ENCODE measurements around the gene FBXO3. TPM values are rescaled to one million over a fixed set of nuclear protein-coding genes. Genes with fewer than 3 reads are reported as not detected.
"Not testable (repeated sequence)": the region's sequence is repeated elsewhere in the genome, so short reads cannot be mapped to it uniquely, and the experiment has no call there.

Gene FBXO3
- total and polyA plus RNA-seq, 2 experiments from 2014 or later = 12.5 to 28.4 TPM

- Histone ChIP-seq H3K27ac (ENCODE audit: low read depth) (no peak overlapping the region), H4K20me1 (replicated peaks; ENCODE audit: insufficient read depth) (no peaks in the 10 kb centered on the region), H3K27me3 (ENCODE audit: insufficient read depth) (no peaks in the 10 kb centered on the region), H3K4me3 (no peak overlapping the region), H3K4me2 (no peak overlapping the region), H3K9me2 (ENCODE audit: insufficient read depth) (0 out of 2 replicates have a peak, but pooled peaks cover 5% of the 10 kb centered on the region), H3K79me2 (replicated peaks; ENCODE audit: insufficient read depth) (no peaks in the 10 kb centered on the region), H3K4me1 (ENCODE audit: insufficient read depth) (no peaks in the 10 kb centered on the region), H3K36me3 (ENCODE audit: insufficient read depth) (no peaks in the 10 kb centered on the region), H3F3A (replicated peaks; ENCODE audit: low read depth) (no peaks in the 10 kb centered on the region), H2AFZ (no peak overlapping the region)
- ATAC-seq = no peak
- no peaks in the 10 kb centered on the region for H3K9me3 Mint-ChIP-seq
- peaks cover 4% of the 10 kb centered on the region; the same call in 2 of the 3 replicates for H3K4me1 Mint-ChIP-seq
- no peak overlapping the region for H3K4me3 Mint-ChIP-seq
- H3K27me3 Mint-ChIP-seq (ENCODE audit: insufficient read depth, low read depth, poor library complexity) = peaks cover 4% of the 10 kb centered on the region
- TF ChIP-seq NANOG (IDR thresholded peaks at IDR 0.05; ENCODE audit: borderline replicate concordance) = no peak
- no peak overlapping the region for H3K27ac Mint-ChIP-seq
- no peaks in the 10 kb centered on the region for H3K36me3 Mint-ChIP-seq (ENCODE audit: low read depth)
- DNase-seq (ENCODE audit: low spot score) = no peak
Measured at GRCh38 chr11:33790040-33790439, 15.7 kb upstream of the FBXO3 start.

DNA sequence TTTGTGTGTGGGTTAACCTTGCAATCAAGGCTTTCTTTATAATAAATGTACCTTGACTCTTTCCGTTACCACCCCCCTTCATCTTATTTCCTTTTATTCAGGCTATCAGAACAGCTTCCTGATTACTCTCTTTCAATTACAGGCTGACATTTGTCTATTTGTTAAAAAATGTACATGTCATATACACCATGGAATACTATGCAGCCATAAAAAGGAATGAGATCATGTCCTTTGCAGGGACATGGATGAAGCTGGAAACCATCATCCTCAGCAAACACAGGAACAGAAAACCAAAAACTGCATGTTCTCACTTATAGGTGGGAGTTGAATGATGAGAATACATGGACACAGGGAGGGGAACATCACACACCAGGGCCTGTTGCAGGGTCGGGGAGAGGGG lies 13.8 kb upstream of the FBXO3 start:
- ATAC-seq = not testable (repeated sequence)

DNA sequence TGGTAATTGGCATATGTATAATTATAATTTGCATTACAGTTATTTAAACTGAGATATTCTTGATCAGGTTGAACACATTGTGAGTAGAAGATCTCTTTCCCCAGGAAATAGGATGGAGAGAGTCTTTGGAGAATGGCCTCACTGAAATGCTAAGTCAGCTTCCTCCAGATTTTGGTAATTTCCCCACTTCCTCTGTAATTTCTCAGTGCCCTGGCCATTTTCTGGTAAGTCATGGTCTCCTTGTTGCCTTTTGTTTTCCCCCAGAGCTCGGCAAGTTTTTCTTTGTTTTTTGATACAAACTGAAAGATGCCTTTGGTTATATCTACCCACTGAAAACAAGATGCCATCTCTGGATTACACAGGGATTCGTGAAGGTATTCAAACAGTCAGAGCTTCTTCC lies 12.8 kb upstream of the FBXO3 start:
- Mint-ChIP-seq H3K36me3 (ENCODE audit: low read depth) (no peaks in the 10 kb centered on the region), H3K4me3 (no peak overlapping the region), H3K27me3 (ENCODE audit: insufficient read depth, low read depth, poor library complexity) (peaks cover 2% of the 10 kb centered on the region), H3K9me3 (no peaks in the 10 kb centered on the region), H3K27ac (no peak overlapping the region), H3K4me1 (peaks cover 4% of the 10 kb centered on the region; the same call in 2 of the 3 replicates)
- no peak overlapping the region for H3K4me3 ChIP-seq
- H3K4me2 ChIP-seq = no peak overlapping the region
- ATAC-seq = no peak
- no peak for DNase-seq (ENCODE audit: low spot score)
- no peak overlapping the region for H3K27ac ChIP-seq (ENCODE audit: low read depth)
- no peaks in the 10 kb centered on the region for H3K36me3 ChIP-seq (ENCODE audit: insufficient read depth)
- no peaks in the 10 kb centered on the region for H4K20me1 ChIP-seq (replicated peaks; ENCODE audit: insufficient read depth)
- no peaks in the 10 kb centered on the region for H3K79me2 ChIP-seq (replicated peaks; ENCODE audit: insufficient read depth)
- peak overlapping the region; percentile 38; the same call in 1 of the 2 replicates for H2AFZ ChIP-seq
- no peaks in the 10 kb centered on the region for H3F3A ChIP-seq (replicated peaks; ENCODE audit: low read depth)
- peaks cover 8% of the 10 kb centered on the region; the same call in 1 of the 2 replicates for H3K9me2 ChIP-seq (ENCODE audit: insufficient read depth)
- H3K27me3 ChIP-seq (ENCODE audit: insufficient read depth) = no peaks in the 10 kb centered on the region
- no peaks in the 10 kb centered on the region for H3K4me1 ChIP-seq (ENCODE audit: insufficient read depth)
- TF ChIP-seq REST (IDR thresholded peaks at IDR 0.05; ENCODE audit: unreplicated experiment) (no peak), EZH2phosphoT487 (IDR thresholded peaks at IDR 0.05; ENCODE audit: unreplicated experiment) (no peak), ZNF331 (CRISPR knock-in tag; IDR thresholded peaks at IDR 0.05; ENCODE audit: low read depth) (no peak), STAT1 (IDR thresholded peaks at IDR 0.05; ENCODE audit: unreplicated experiment) (no peak), ZNF114 (CRISPR knock-in tag; IDR thresholded peaks at IDR 0.05) (no peak), EZH2 (IDR thresholded peaks at IDR 0.05; ENCODE audit: low read depth, unreplicated experiment) (no peak), NANOG (IDR thresholded peaks at IDR 0.05; ENCODE audit: borderline replicate concordance) (no peak), POLR2AphosphoS5 (IDR thresholded peaks at IDR 0.05; ENCODE audit: low read depth) (no peak), CREB1 (CRISPR knock-in tag; IDR thresholded peaks at IDR 0.05; ENCODE audit: low read depth) (no peak)
- TF ChIP-seq, protein P1, sequence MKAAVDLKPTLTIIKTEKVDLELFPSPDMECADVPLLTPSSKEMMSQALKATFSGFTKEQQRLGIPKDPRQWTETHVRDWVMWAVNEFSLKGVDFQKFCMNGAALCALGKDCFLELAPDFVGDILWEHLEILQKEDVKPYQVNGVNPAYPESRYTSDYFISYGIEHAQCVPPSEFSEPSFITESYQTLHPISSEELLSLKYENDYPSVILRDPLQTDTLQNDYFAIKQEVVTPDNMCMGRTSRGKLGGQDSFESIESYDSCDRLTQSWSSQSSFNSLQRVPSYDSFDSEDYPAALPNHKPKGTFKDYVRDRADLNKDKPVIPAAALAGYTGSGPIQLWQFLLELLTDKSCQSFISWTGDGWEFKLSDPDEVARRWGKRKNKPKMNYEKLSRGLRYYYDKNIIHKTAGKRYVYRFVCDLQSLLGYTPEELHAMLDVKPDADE (IDR thresholded peaks at IDR 0.05) = no peak
- TF ChIP-seq, protein P2, sequence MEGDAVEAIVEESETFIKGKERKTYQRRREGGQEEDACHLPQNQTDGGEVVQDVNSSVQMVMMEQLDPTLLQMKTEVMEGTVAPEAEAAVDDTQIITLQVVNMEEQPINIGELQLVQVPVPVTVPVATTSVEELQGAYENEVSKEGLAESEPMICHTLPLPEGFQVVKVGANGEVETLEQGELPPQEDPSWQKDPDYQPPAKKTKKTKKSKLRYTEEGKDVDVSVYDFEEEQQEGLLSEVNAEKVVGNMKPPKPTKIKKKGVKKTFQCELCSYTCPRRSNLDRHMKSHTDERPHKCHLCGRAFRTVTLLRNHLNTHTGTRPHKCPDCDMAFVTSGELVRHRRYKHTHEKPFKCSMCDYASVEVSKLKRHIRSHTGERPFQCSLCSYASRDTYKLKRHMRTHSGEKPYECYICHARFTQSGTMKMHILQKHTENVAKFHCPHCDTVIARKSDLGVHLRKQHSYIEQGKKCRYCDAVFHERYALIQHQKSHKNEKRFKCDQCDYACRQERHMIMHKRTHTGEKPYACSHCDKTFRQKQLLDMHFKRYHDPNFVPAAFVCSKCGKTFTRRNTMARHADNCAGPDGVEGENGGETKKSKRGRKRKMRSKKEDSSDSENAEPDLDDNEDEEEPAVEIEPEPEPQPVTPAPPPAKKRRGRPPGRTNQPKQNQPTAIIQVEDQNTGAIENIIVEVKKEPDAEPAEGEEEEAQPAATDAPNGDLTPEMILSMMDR (conservative IDR thresholded peaks at IDR 0.05; ENCODE audit: low read depth in 2 of 2) = no peak

More for the DNA sequence above, 13.8 kb upstream of the FBXO3 start:
- not testable (repeated sequence) for H3K4me2 ChIP-seq; H3K27me3 ChIP-seq (ENCODE audit: insufficient read depth); H3K36me3 ChIP-seq (ENCODE audit: insufficient read depth); H3K9me3 Mint-ChIP-seq; H3K4me3 ChIP-seq; H4K20me1 ChIP-seq (replicated peaks; ENCODE audit: insufficient read depth); H3K36me3 Mint-ChIP-seq (ENCODE audit: low read depth); DNase-seq (ENCODE audit: low spot score); H3K9me2 ChIP-seq (ENCODE audit: insufficient read depth); H3K79me2 ChIP-seq (replicated peaks; ENCODE audit: insufficient read depth); H3F3A ChIP-seq (replicated peaks; ENCODE audit: low read depth); H3K27ac Mint-ChIP-seq; H2AFZ ChIP-seq; H3K27ac ChIP-seq (ENCODE audit: low read depth); H3K4me1 Mint-ChIP-seq; H3K4me3 Mint-ChIP-seq; H3K4me1 ChIP-seq (ENCODE audit: insufficient read depth); H3K27me3 Mint-ChIP-seq (ENCODE audit: insufficient read depth, low read depth, poor library complexity)
